ENCODE results near the gene TRIM71. TPM values are rescaled to one million over a fixed set of nuclear protein-coding genes. Genes with fewer than 3 reads are reported as not detected.

TRIM71 gene
- total RNA-seq, 1 experiment from 2014 or later: 0.18 TPM

DNA sequence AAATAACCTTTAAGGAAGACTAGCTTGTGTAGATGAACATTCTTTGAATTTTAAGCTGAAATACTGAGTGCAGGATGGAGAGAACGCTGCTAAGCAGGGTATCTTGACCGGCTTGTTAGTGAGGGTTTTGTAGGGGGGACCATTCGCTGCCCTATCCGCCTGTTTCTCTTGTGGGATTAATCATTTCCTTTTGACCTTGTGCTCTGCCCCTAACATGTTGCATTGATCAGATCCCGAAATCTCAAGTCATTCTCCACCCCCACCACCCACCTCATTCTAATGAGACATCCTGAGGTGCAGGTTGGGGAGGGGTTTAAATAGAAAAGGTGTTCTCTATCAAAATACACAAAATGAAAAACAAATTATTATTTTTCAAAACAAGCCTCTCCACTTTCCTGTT, 32.8 kb downstream of the TRIM71 start:
- Histone ChIP-seq H3K9me3 (ENCODE audit: control insufficient read depth, insufficient read depth, low read depth, low read length) (no peaks in the 10 kb centered on the region), H3K36me3 (ENCODE audit: control insufficient read depth, insufficient read depth, low read length) (no peaks in the 10 kb centered on the region), H3K27me3 (ENCODE audit: control insufficient read depth, insufficient read depth, low read length) (no peaks in the 10 kb centered on the region), H3K4me1 (ENCODE audit: control insufficient read depth, insufficient read depth, low read length) (no peaks in the 10 kb centered on the region), H3K27ac (ENCODE audit: low read length) (no peak overlapping the region), H3K4me3 (ENCODE audit: low read depth in 2 of 2, low read length in 2 of 2) (no peak overlapping the region)
- ATAC-seq (no peak), DNase-seq (ENCODE audit: low read depth, low spot score) (no peak)
- intact Hi-C loops (cut with micrococcal nuclease; ENCODE audit: unreplicated experiment): no loop called here
- ChIA-PET POLR2A (no interaction called here), CTCF (no interaction called here)
- BruUV-seq (replicated peaks): no TSS peak
- no peak for TF ChIP-seq SIN3A (IDR thresholded peaks at IDR 0.05; ENCODE audit: borderline replicate concordance, insufficient read depth, low read depth, low read length)
- TF ChIP-seq POLR2AphosphoS5 (IDR thresholded peaks at IDR 0.05; ENCODE audit: low read depth, low read length): no peak
- TF ChIP-seq, protein P1, sequence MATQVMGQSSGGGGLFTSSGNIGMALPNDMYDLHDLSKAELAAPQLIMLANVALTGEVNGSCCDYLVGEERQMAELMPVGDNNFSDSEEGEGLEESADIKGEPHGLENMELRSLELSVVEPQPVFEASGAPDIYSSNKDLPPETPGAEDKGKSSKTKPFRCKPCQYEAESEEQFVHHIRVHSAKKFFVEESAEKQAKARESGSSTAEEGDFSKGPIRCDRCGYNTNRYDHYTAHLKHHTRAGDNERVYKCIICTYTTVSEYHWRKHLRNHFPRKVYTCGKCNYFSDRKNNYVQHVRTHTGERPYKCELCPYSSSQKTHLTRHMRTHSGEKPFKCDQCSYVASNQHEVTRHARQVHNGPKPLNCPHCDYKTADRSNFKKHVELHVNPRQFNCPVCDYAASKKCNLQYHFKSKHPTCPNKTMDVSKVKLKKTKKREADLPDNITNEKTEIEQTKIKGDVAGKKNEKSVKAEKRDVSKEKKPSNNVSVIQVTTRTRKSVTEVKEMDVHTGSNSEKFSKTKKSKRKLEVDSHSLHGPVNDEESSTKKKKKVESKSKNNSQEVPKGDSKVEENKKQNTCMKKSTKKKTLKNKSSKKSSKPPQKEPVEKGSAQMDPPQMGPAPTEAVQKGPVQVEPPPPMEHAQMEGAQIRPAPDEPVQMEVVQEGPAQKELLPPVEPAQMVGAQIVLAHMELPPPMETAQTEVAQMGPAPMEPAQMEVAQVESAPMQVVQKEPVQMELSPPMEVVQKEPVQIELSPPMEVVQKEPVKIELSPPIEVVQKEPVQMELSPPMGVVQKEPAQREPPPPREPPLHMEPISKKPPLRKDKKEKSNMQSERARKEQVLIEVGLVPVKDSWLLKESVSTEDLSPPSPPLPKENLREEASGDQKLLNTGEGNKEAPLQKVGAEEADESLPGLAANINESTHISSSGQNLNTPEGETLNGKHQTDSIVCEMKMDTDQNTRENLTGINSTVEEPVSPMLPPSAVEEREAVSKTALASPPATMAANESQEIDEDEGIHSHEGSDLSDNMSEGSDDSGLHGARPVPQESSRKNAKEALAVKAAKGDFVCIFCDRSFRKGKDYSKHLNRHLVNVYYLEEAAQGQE (IDR thresholded peaks at IDR 0.05; ENCODE audit: insufficient read depth in 1 of 2, low read depth in 2 of 2, low read length in 1 of 2): no peak
- TF ChIP-seq, protein P2, sequence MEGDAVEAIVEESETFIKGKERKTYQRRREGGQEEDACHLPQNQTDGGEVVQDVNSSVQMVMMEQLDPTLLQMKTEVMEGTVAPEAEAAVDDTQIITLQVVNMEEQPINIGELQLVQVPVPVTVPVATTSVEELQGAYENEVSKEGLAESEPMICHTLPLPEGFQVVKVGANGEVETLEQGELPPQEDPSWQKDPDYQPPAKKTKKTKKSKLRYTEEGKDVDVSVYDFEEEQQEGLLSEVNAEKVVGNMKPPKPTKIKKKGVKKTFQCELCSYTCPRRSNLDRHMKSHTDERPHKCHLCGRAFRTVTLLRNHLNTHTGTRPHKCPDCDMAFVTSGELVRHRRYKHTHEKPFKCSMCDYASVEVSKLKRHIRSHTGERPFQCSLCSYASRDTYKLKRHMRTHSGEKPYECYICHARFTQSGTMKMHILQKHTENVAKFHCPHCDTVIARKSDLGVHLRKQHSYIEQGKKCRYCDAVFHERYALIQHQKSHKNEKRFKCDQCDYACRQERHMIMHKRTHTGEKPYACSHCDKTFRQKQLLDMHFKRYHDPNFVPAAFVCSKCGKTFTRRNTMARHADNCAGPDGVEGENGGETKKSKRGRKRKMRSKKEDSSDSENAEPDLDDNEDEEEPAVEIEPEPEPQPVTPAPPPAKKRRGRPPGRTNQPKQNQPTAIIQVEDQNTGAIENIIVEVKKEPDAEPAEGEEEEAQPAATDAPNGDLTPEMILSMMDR (IDR thresholded peaks at IDR 0.05): no peak
- no peak for TF ChIP-seq TCF7L2 (IDR thresholded peaks at IDR 0.05; ENCODE audit: low read depth, low read length)
- in situ Hi-C loops (cut with HindIII; ENCODE audit: low pct_unique_long_range_greater_than_20kb, low sequenced_read_pairs): no loop called here

DNA sequence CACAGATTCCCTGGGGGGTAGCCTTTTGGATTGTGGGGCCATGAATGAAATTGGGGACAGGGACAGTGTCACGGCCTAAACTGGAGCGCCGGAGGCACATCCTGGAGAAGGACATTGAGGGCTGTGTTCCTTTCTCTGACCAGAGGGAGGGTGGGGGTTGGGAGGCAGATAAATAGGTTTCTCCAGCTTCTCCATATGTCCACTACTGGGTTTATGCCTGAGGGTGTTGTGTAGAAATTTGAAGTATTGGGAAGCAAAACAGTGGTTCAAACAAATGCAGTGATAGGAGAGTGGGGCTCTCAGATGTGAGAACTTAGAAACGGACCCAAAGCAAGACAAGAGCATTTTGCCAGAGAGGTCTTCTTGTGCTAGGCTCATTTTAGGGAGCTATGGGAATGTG, 34.3 kb downstream of the TRIM71 start:
- Histone ChIP-seq H3K4me1 (ENCODE audit: control insufficient read depth, insufficient read depth, low read length) (no peaks in the 10 kb centered on the region), H3K27ac (ENCODE audit: low read length) (no peak overlapping the region), H3K27me3 (ENCODE audit: control insufficient read depth, insufficient read depth, low read length) (no peaks in the 10 kb centered on the region), H3K36me3 (ENCODE audit: control insufficient read depth, insufficient read depth, low read length) (no peaks in the 10 kb centered on the region), H3K4me3 (ENCODE audit: low read depth in 2 of 2, low read length in 2 of 2) (no peak overlapping the region), H3K9me3 (ENCODE audit: control insufficient read depth, insufficient read depth, low read depth, low read length) (no peaks in the 10 kb centered on the region)
- in situ Hi-C loops (cut with HindIII; ENCODE audit: low pct_unique_long_range_greater_than_20kb, low sequenced_read_pairs): no loop called here
- no peak for DNase-seq (ENCODE audit: low read depth, low spot score)
- BruUV-seq (replicated peaks): no TSS peak
- POLR2A ChIA-PET: interaction anchor here (0.5 kb wide), 1 partner anchor 72 kb away, joined by 7 read pairs; no protein-coding TSS in a partner anchor
- intact Hi-C loops (cut with micrococcal nuclease; ENCODE audit: unreplicated experiment): no loop called here
- TF ChIP-seq, protein P1 (IDR thresholded peaks at IDR 0.05; ENCODE audit: insufficient read depth in 1 of 2, low read depth in 2 of 2, low read length in 1 of 2): no peak
- TF ChIP-seq TCF7L2 (IDR thresholded peaks at IDR 0.05; ENCODE audit: low read depth, low read length): no peak
- TF ChIP-seq POLR2AphosphoS5 (IDR thresholded peaks at IDR 0.05; ENCODE audit: low read depth, low read length): no peak
- TF ChIP-seq SIN3A (IDR thresholded peaks at IDR 0.05; ENCODE audit: borderline replicate concordance, insufficient read depth, low read depth, low read length): no peak
- TF ChIP-seq, protein P2 (IDR thresholded peaks at IDR 0.05): no peak
- CTCF ChIA-PET: no interaction called here
- ATAC-seq: no peak

Measured in Panc1 (cell line).